Chondrocyte (in vitro differentiated cells): ENCODE results near the gene DYTN. TPM values are rescaled to one million over a fixed set of nuclear protein-coding genes. Genes with fewer than 3 reads are reported as not detected.

Source experiments
- DNase-seq: peaks from one replicate; pipeline ENCODE4 v3.0.0; 2021; ENCODE audit warnings: mixed read lengths, low spot score
- H3K27ac Mint-ChIP-seq: one replicate; pipeline ENCODE4 v1.8.0; 2021; ENCODE audit warnings: mild to moderate bottlenecking, moderate library complexity, mixed read lengths; ENCODE audit not compliant: unreplicated experiment
- H3K27me3 Mint-ChIP-seq: 2 replicates; pipeline ENCODE4 v1.8.0; 2021; ENCODE audit warnings: low read depth, mixed read lengths
- H3K36me3 Mint-ChIP-seq: 2 replicates; pipeline ENCODE4 v1.8.0; 2021; ENCODE audit warnings: low read depth, mixed read lengths
- H3K4me1 Mint-ChIP-seq: 2 replicates; pipeline ENCODE4 v1.8.0; 2021; ENCODE audit warnings: low read depth, mild to moderate bottlenecking, mixed read lengths
- H3K4me3 Mint-ChIP-seq: one replicate; pipeline ENCODE4 v1.8.0; 2021; ENCODE audit warnings: mild to moderate bottlenecking, moderate library complexity, mixed read lengths; ENCODE audit not compliant: unreplicated experiment
- H3K9me3 Mint-ChIP-seq: 2 replicates; pipeline ENCODE4 v1.8.0; 2021; ENCODE audit warnings: low read depth, mixed read lengths
- CTCF ChIP-seq: fragments of 200-600 bp; sonication (generic); IDR thresholded peaks from 2 replicates; pipeline ENCODE4 v1.5.0; 2021; ENCODE audit warnings: antibody characterized with exemption, mild to moderate bottlenecking, moderate library complexity
- total RNA-seq: library from RNA; stranded (reverse); gene quantifications from 3 replicates; pipeline ENCODE4 v1.2.1, GENCODE V29; 2021

The DYTN gene
- total RNA-seq, 1 donor from 2014 or later: not detected

- no peak for DNase-seq
- Mint-ChIP-seq H3K4me3 (no peak overlapping the region), H3K27ac (no peak overlapping the region), H3K4me1 (no peaks in the 10 kb centered on the region), H3K36me3 (no peaks in the 10 kb centered on the region), H3K9me3 (no peaks in the 10 kb centered on the region), H3K27me3 (no peaks in the 10 kb centered on the region)
- no peak for TF ChIP-seq CTCF
Measured at GRCh38 chr2:206603243-206603642, 115.0 kb downstream of the DYTN start.

Other genes with a start within 250 kb of the DYTN start
- not detected in 3 replicates for gene FAM237A, start 75.9 kb downstream of the DYTN start, total RNA-seq
- gene MDH1B, start 46.9 kb upstream of the DYTN start, total RNA-seq: 0.82 to 1.5 TPM (median 0.90 TPM) in 3 replicates
- 15.7 to 24.8 TPM (median 16.8 TPM) in 3 replicates for gene FASTKD2, start 47.2 kb upstream of the DYTN start, total RNA-seq
- 0.34 TPM in 1 of 3 replicates, not detected in the others for gene CPO, start 221.1 kb upstream of the DYTN start, total RNA-seq